ENCODE data around the gene TCP11L1. TPM values are rescaled to one million over a fixed set of nuclear protein-coding genes. Genes with fewer than 3 reads are reported as not detected.
A peak's percentile ranks its signal among the peaks of the same experiment; 100 is the strongest.

TCP11L1 gene
- total RNA-seq, 1 experiment from 2014 or later = 22.8 TPM

GRCh38 chr11:33040033-33040861, 875 bp downstream of the TCP11L1 start:
- H3K27me3 ChIP-seq (replicated peaks; ENCODE audit: control insufficient read depth, insufficient read depth, low read length) = no peaks in the 10 kb centered on the region
- H3K4me3 ChIP-seq (ENCODE audit: low read depth, low read length) = peak overlapping the region; percentile 80
- H3K9me3 ChIP-seq = no peaks in the 10 kb centered on the region
- peak overlapping the region; percentile 80 for H3K4me3 Mint-ChIP-seq (ENCODE audit: unreplicated experiment)
- H3K4me1 ChIP-seq = peaks cover 17% of the 10 kb centered on the region
- peak overlapping the region; percentile 96 for H3K27ac Mint-ChIP-seq (ENCODE audit: unreplicated experiment)
- no peak for TF ChIP-seq CTCF (IDR thresholded peaks at IDR 0.05; ENCODE audit: insufficient read depth in 1 of 2, low read depth in 1 of 2, low read length in 1 of 2, severe bottlenecking in 1 of 2, unreplicated experiment in 1 of 2)
- TSS peak; percentile 43 for BruUV-seq (replicated peaks)
- CTCF ChIA-PET = interaction anchor here (1.0 to 1.9 kb wide), 6 partner anchors 9 to 149 kb away, joined by 3 to 15 read pairs (median 6); partner anchors contain the start of gene DEPDC7
- peaks cover 25% of the 10 kb centered on the region for H3K36me3 Mint-ChIP-seq (ENCODE audit: insufficient read depth, unreplicated experiment)
- no peaks in the 10 kb centered on the region for H3K27me3 Mint-ChIP-seq (ENCODE audit: insufficient read depth, unreplicated experiment)
- POLR2A ChIA-PET = interaction anchor here (0.5 to 1.7 kb wide), 8 partner anchors 16 to 61 kb away, joined by 3 to 31 read pairs (median 4); partner anchors contain the start of gene DEPDC7
- peak in 1 of 2 experiments; percentile 43 for DNase-seq
- no peaks in the 10 kb centered on the region for H3K9me3 Mint-ChIP-seq (ENCODE audit: unreplicated experiment)
- peaks cover 12% of the 10 kb centered on the region for H3K4me1 Mint-ChIP-seq (ENCODE audit: low read depth, unreplicated experiment)
- intact Hi-C loops (cut with micrococcal nuclease; ENCODE audit: unreplicated experiment) = no loop called here
- H3K36me3 ChIP-seq (ENCODE audit: control insufficient read depth, insufficient read depth, low read length) = peaks cover 2% of the 10 kb centered on the region; the same call in 1 of the 2 replicates

GRCh38 chr11:33040862-33041453, 1.6 kb downstream of the TCP11L1 start:
- Mint-ChIP-seq H3K36me3 (ENCODE audit: insufficient read depth, unreplicated experiment) (peaks cover 31% of the 10 kb centered on the region), H3K9me3 (ENCODE audit: unreplicated experiment) (no peaks in the 10 kb centered on the region), H3K27ac (ENCODE audit: unreplicated experiment) (peak overlapping the region; percentile 96), H3K27me3 (ENCODE audit: insufficient read depth, unreplicated experiment) (no peaks in the 10 kb centered on the region), H3K4me1 (ENCODE audit: low read depth, unreplicated experiment) (peaks cover 8% of the 10 kb centered on the region), H3K4me3 (ENCODE audit: unreplicated experiment) (peak overlapping the region; percentile 80)
- no TSS peak for BruUV-seq (replicated peaks)
- ChIA-PET POLR2A (no interaction called here), CTCF (interaction anchor here (1.4 kb wide), 1 partner anchor 9 kb away, joined by 7 read pairs; no protein-coding TSS in a partner anchor)
- DNase-seq = no peak
- intact Hi-C loops (cut with micrococcal nuclease; ENCODE audit: unreplicated experiment) = no loop called here
- peaks cover 3% of the 10 kb centered on the region; the same call in 1 of the 2 replicates for H3K9me3 ChIP-seq
- peaks cover 17% of the 10 kb centered on the region for H3K4me1 ChIP-seq
- no peaks in the 10 kb centered on the region for H3K27me3 ChIP-seq (replicated peaks; ENCODE audit: control insufficient read depth, insufficient read depth, low read length)
- TF ChIP-seq CTCF (IDR thresholded peaks at IDR 0.05; ENCODE audit: insufficient read depth in 1 of 2, low read depth in 1 of 2, low read length in 1 of 2, severe bottlenecking in 1 of 2, unreplicated experiment in 1 of 2) = no peak
- peak overlapping the region; percentile 80 for H3K4me3 ChIP-seq (ENCODE audit: low read depth, low read length)
- peaks cover 3% of the 10 kb centered on the region; the same call in 1 of the 2 replicates for H3K36me3 ChIP-seq (ENCODE audit: control insufficient read depth, insufficient read depth, low read length)

GRCh38 chr11:33043221-33043830, 4.0 kb downstream of the TCP11L1 start:
- H3K36me3 Mint-ChIP-seq (ENCODE audit: insufficient read depth, unreplicated experiment) = peaks cover 44% of the 10 kb centered on the region
- H3K27ac Mint-ChIP-seq (ENCODE audit: unreplicated experiment) = no peak overlapping the region
- no TSS peak for BruUV-seq (replicated peaks)
- ChIA-PET CTCF (no interaction called here), POLR2A (no interaction called here)
- peaks cover 3% of the 10 kb centered on the region; the same call in 1 of the 2 replicates for H3K9me3 ChIP-seq
- no peaks in the 10 kb centered on the region for H3K27me3 ChIP-seq (replicated peaks; ENCODE audit: control insufficient read depth, insufficient read depth, low read length)
- DNase-seq = no peak
- no peak overlapping the region for H3K4me3 ChIP-seq (ENCODE audit: low read depth, low read length)
- H3K4me1 Mint-ChIP-seq (ENCODE audit: low read depth, unreplicated experiment) = peaks cover 17% of the 10 kb centered on the region
- peaks cover 3% of the 10 kb centered on the region; the same call in 1 of the 2 replicates for H3K36me3 ChIP-seq (ENCODE audit: control insufficient read depth, insufficient read depth, low read length)
- no peaks in the 10 kb centered on the region for H3K9me3 Mint-ChIP-seq (ENCODE audit: unreplicated experiment)
- peaks cover 23% of the 10 kb centered on the region for H3K4me1 ChIP-seq
- H3K27me3 Mint-ChIP-seq (ENCODE audit: insufficient read depth, unreplicated experiment) = no peaks in the 10 kb centered on the region
- no peak overlapping the region for H3K4me3 Mint-ChIP-seq (ENCODE audit: unreplicated experiment)
- no peak for TF ChIP-seq CTCF (IDR thresholded peaks at IDR 0.05; ENCODE audit: insufficient read depth in 1 of 2, low read depth in 1 of 2, low read length in 1 of 2, severe bottlenecking in 1 of 2, unreplicated experiment in 1 of 2)
- intact Hi-C loops (cut with micrococcal nuclease; ENCODE audit: unreplicated experiment) = no loop called here

Data from Caco-2 (cell line).